SK-N-SH (cell line): ENCODE results near the gene GABRR1. TPM values are rescaled to one million over a fixed set of nuclear protein-coding genes. Genes with fewer than 3 reads are reported as not detected.

ENCODE experiments used
- CTCF ChIA-PET: fragments of 300-600, 350-600 bp; formaldehyde crosslinking; extraction: SDS; loops from one replicate; lab custom pipeline; 2021; lab: Yijun Ruan, JAX
- POLR2A ChIA-PET: fragments of 350-600 bp; sonication (Branson Sonifier 250); formaldehyde crosslinking; extraction: SDS; loops from one replicate; lab custom pipeline; 2020; ENCODE audit warnings: antibody characterized with exemption, inconsistent platforms; lab: Yijun Ruan, JAX
- DNase-seq: peaks from one replicate; pipeline ENCODE4 v3.0.0; 2012
- H2AFZ ChIP-seq: fragments of 200-600 bp; sonication (generic); 2 replicates; pipeline ENCODE4 v1.8.1; 2016; ENCODE audit warnings: antibody characterized with exemption, mild to moderate bottlenecking, low read depth
- H3F3A ChIP-seq: fragments of 200-600 bp; sonication (generic); replicated peaks from 2 replicates; pipeline ENCODE3; 2016; ENCODE audit warnings: antibody characterized with exemption, mild to moderate bottlenecking; ENCODE audit not compliant: insufficient read depth
- H3K27ac ChIP-seq, 2 experiments: fragments of 200-500 bp in 1 of 2; fragments of 200-600 bp in 1 of 2; sonication (Bioruptor generic) in 1 of 2; sonication (generic), shearing (Covaris generic) in 1 of 2; 2 replicates each; pipeline versions ENCODE4 v1.5.1 to v1.6.1; 2014 to 2016; ENCODE audit warnings: low read depth in 2 of 2, inconsistent platforms in 1 of 2, low read length in 1 of 2, mild to moderate bottlenecking in 1 of 2, mixed read lengths in 1 of 2
- H3K27me3 ChIP-seq: fragments of 200-600 bp; sonication (generic), shearing (Covaris generic); 2 replicates; pipeline ENCODE4 v1.6.1; 2016; ENCODE audit warnings: mixed run types; ENCODE audit not compliant: insufficient read depth
- H3K36me3 ChIP-seq, 2 experiments: fragments of 200-500 bp in 1 of 2; fragments of 200-600 bp in 1 of 2; sonication (Bioruptor generic) in 1 of 2; sonication (generic) in 1 of 2; replicated peaks in 1 of 2; 2 replicates each; pipeline versions ENCODE3 to v1.5.1; 2014 to 2016; ENCODE audit warnings: low read length in 1 of 2, mild to moderate bottlenecking in 1 of 2; ENCODE audit not compliant: insufficient read depth in 2 of 2, control insufficient read depth in 1 of 2
- H3K4me1 ChIP-seq, 2 experiments: fragments of 200-500 bp in 1 of 2; fragments of 200-600 bp in 1 of 2; sonication (Bioruptor generic) in 1 of 2; sonication (generic), shearing (Covaris generic) in 1 of 2; 2 replicates each; pipeline versions ENCODE4 v1.5.1 to v1.6.1; 2014 to 2016; ENCODE audit warnings: low read depth in 1 of 2, low read length in 1 of 2, mixed run types in 1 of 2; ENCODE audit not compliant: insufficient read depth in 2 of 2, control insufficient read depth in 1 of 2
- H3K4me2 ChIP-seq: fragments of 200-600 bp; sonication (generic), shearing (Covaris generic); 2 replicates; pipeline ENCODE4 v1.6.1; 2017; ENCODE audit warnings: mixed run types
- H3K4me3 ChIP-seq, 2 experiments: fragments of 200-500 bp in 1 of 2; fragments of 200-600 bp in 1 of 2; sonication (Bioruptor generic) in 1 of 2; sonication (generic), shearing (Covaris generic) in 1 of 2; 2 replicates each; pipeline versions ENCODE4 v1.5.1 to v1.8.1; 2014 to 2016; ENCODE audit warnings: low read depth in 2 of 2, inconsistent platforms in 1 of 2, low read length in 1 of 2, mild to moderate bottlenecking in 1 of 2, mixed read lengths in 1 of 2, moderate library complexity in 1 of 2
- H3K79me2 ChIP-seq: fragments of 200-600 bp; sonication (generic); 2 replicates; pipeline ENCODE4 v1.8.1; 2017; ENCODE audit warnings: mild to moderate bottlenecking; ENCODE audit not compliant: insufficient read depth
- H3K9ac ChIP-seq: fragments of 200-600 bp; sonication (generic); 2 replicates; pipeline ENCODE4 v1.6.1; 2017; ENCODE audit warnings: mixed run types
- H3K9me2 ChIP-seq: fragments of 200-600 bp; sonication (generic); 2 replicates; pipeline ENCODE4 v1.6.1; 2017; ENCODE audit warnings: mixed run types
- H3K9me3 ChIP-seq: fragments of 200-600 bp; sonication (generic); 2 replicates; pipeline ENCODE4 v1.6.1; 2017; ENCODE audit warnings: mixed run types, mild to moderate bottlenecking, moderate library complexity
- H4K20me1 ChIP-seq: fragments of 200-600 bp; sonication (generic); 2 replicates; pipeline ENCODE4 v1.6.1; 2017; ENCODE audit warnings: mild to moderate bottlenecking, mixed run types; ENCODE audit not compliant: insufficient read depth
- EP300 ChIP-seq, 2 experiments: IDR thresholded peaks; 2 replicates each; pipeline versions ENCODE4 v1.4.0 to v1.6.1; 2012; ENCODE audit warnings: borderline replicate concordance in 1 of 2, low read depth in 1 of 2, low read length in 1 of 2
- FOSL2 ChIP-seq: IDR thresholded peaks from 2 replicates; pipeline ENCODE4 v1.4.0; 2012; ENCODE audit warnings: low read depth, mild to moderate bottlenecking, moderate library complexity, borderline replicate concordance
- FOXJ3 ChIP-seq: sonication (generic); formaldehyde crosslinking; IDR thresholded peaks from 2 replicates; pipeline ENCODE4 v1.5.1; 2020; ENCODE audit warnings: mild to moderate bottlenecking, missing genetic modification reagents
- JUND ChIP-seq: IDR thresholded peaks from 2 replicates; pipeline ENCODE4 v1.4.0; 2012
- MEF2A ChIP-seq: IDR thresholded peaks from 2 replicates; pipeline ENCODE4 v1.4.0; 2012; ENCODE audit warnings: low read depth, borderline replicate concordance
- MXI1 ChIP-seq: IDR thresholded peaks from 2 replicates; pipeline ENCODE4 v1.6.1; 2012; ENCODE audit warnings: mild to moderate bottlenecking, low read depth, low read length, improper control_type of control experiment
- NFIC ChIP-seq: IDR thresholded peaks from 2 replicates; pipeline ENCODE4 v1.4.0; 2012; ENCODE audit warnings: borderline replicate concordance
- NRF1 ChIP-seq: IDR thresholded peaks from 2 replicates; pipeline ENCODE4 v1.6.1; 2012; ENCODE audit warnings: low read depth, mild to moderate bottlenecking, low read length
- POLR2AphosphoS5 ChIP-seq: IDR thresholded peaks from 2 replicates; pipeline ENCODE4 v1.6.1; 2012; ENCODE audit warnings: low read depth, low read length
- RAD21 ChIP-seq: IDR thresholded peaks from 2 replicates; pipeline ENCODE4 v1.6.1; 2012; ENCODE audit warnings: mild to moderate bottlenecking, low read length
- RCOR1 ChIP-seq: fragments of 150-350 bp; IDR thresholded peaks from 2 replicates; pipeline ENCODE4 v1.6.1; 2017; ENCODE audit warnings: antibody characterized with exemption, low read length
- RFX5 ChIP-seq: IDR thresholded peaks from 2 replicates; pipeline ENCODE4 v1.6.1; 2012; ENCODE audit warnings: mild to moderate bottlenecking, improper control_type of control experiment, low read length
- RXRA ChIP-seq: IDR thresholded peaks from 2 replicates; pipeline ENCODE4 v1.4.0; 2012; ENCODE audit warnings: low read depth, mild to moderate bottlenecking, borderline replicate concordance
- TAF1 ChIP-seq: IDR thresholded peaks from 2 replicates; pipeline ENCODE4 v1.6.1; 2012; ENCODE audit warnings: low read depth, mild to moderate bottlenecking, low read length, moderate library complexity, borderline replicate concordance
- TCF12 ChIP-seq: IDR thresholded peaks from 2 replicates; pipeline ENCODE4 v1.4.0; 2012
- TEAD4 ChIP-seq: IDR thresholded peaks from 2 replicates; pipeline ENCODE4 v1.4.0; 2012; ENCODE audit warnings: mild to moderate bottlenecking, borderline replicate concordance; ENCODE audit not compliant: insufficient read depth
- YY1 ChIP-seq: IDR thresholded peaks from 2 replicates; pipeline ENCODE4 v1.4.0; 2012; ENCODE audit warnings: low read depth, mild to moderate bottlenecking
- WGBS: methylation state at CpG from one replicate; pipeline ENCODE4 v1.1.6; 2017; ENCODE audit warnings: low lambda C conversion rate; 5-methylcytosine and 5-hydroxymethylcytosine counted together
- polyA plus RNA-seq, 3 experiments: library from polyadenylated mRNA; depleted of rRNA; stranded (reverse); fragments of >200 nt; gene quantifications; 2 replicates each; pipeline ENCODE4 v1.2.3, GENCODE V29; 2012
- TF ChIP-seq, protein P1 (sequence below): fragments of 200-600 bp; sonication (generic); IDR thresholded peaks from 2 replicates; pipeline ENCODE4 v1.6.1; 2017; ENCODE audit warnings: antibody characterized with exemption, mild to moderate bottlenecking, moderate library complexity
- TF ChIP-seq, protein P2 (sequence below): fragments of 150-350 bp; IDR thresholded peaks from 2 replicates; pipeline ENCODE4 v1.6.1; 2016; ENCODE audit warnings: mild to moderate bottlenecking, low read depth, low read length

Gene GABRR1
- polyA plus RNA-seq, 1 of the 3 experiments (the other 2 are of a cell fraction), result not detected

DNA sequence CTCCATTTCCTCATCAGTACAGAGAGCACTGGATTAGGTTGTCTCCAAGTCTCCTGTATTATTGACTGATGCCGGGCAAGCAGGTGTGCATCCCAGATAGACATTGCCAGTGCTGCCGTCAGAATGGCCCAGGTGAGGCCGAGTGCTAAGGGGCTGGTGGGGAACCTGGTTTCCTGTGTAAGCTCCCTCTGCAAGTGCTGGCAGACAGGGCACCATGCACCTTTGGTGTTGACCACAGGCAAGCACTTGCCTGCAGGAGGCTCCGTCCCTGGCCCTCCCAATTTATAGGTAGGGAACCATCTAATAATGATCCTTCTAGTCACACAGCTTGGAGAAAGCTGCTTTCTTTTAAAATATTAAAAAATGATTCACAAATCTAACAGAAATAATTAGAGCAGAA lies 747 bp downstream of the GABRR1 start:
- CTCF ChIA-PET, result no interaction called here
- no peaks in the 10 kb centered on the region for H3K9me3 ChIP-seq
- H3K9ac ChIP-seq, result no peak overlapping the region
- H3K79me2 ChIP-seq, result no peaks in the 10 kb centered on the region
- WGBS, result 61% methylated on average over 4 of the region's 4 CpGs
- no peaks in the 10 kb centered on the region for H4K20me1 ChIP-seq
- no peak for DNase-seq
- POLR2A ChIA-PET, result no interaction called here
- TF ChIP-seq RAD21 (no peak), EP300 (IDR thresholded peaks at IDR 0.05; ENCODE audit: borderline replicate concordance in 1 of 2, low read depth in 1 of 2, low read length in 1 of 2) (no peak), TAF1 (no peak), MEF2A (no peak), RXRA (no peak), JUND (no peak), NRF1 (no peak), TEAD4 (no peak), POLR2AphosphoS5 (no peak), TCF12 (no peak), RFX5 (no peak), FOSL2 (no peak), NFIC (no peak), YY1 (no peak), FOXJ3 (CRISPR knock-in tag) (no peak), MXI1 (no peak)
- TF ChIP-seq, protein P1, sequence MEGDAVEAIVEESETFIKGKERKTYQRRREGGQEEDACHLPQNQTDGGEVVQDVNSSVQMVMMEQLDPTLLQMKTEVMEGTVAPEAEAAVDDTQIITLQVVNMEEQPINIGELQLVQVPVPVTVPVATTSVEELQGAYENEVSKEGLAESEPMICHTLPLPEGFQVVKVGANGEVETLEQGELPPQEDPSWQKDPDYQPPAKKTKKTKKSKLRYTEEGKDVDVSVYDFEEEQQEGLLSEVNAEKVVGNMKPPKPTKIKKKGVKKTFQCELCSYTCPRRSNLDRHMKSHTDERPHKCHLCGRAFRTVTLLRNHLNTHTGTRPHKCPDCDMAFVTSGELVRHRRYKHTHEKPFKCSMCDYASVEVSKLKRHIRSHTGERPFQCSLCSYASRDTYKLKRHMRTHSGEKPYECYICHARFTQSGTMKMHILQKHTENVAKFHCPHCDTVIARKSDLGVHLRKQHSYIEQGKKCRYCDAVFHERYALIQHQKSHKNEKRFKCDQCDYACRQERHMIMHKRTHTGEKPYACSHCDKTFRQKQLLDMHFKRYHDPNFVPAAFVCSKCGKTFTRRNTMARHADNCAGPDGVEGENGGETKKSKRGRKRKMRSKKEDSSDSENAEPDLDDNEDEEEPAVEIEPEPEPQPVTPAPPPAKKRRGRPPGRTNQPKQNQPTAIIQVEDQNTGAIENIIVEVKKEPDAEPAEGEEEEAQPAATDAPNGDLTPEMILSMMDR, result no peak
- H3K4me3 ChIP-seq, result no peak overlapping the region
- no peak overlapping the region for H2AFZ ChIP-seq
- H3F3A ChIP-seq, result no peaks in the 10 kb centered on the region
- no peak overlapping the region for H3K4me2 ChIP-seq
- no peak overlapping the region for H3K27ac ChIP-seq
- H3K9me2 ChIP-seq, result no peaks in the 10 kb centered on the region
- H3K27me3 ChIP-seq, result no peaks in the 10 kb centered on the region; the same call in 1 of the 2 replicates
- no peaks in the 10 kb centered on the region for H3K4me1 ChIP-seq
- H3K36me3 ChIP-seq, result no peaks in the 10 kb centered on the region

DNA sequence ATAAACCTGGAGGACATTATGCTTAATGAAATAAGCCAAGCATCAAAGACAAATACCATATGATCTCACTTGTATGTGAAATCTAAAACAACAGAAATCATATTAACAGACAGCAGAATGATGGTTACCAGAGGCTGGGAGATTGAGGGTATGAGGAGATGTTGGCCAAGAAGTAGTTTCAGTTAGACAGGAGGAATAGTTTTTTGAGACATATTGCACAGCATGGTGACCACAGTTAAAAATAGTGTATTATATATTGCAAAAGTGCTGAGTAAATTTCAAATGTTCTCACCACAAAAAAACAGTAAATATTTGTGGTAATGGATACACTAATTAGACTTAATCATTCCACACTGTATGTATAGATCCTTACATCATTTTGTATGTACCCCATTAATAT lies 1.8 kb downstream of the GABRR1 start:
- Histone ChIP-seq H3K79me2 (no peaks in the 10 kb centered on the region), H3K4me3 (no peak overlapping the region), H3K9ac (no peak overlapping the region), H3K4me2 (no peak overlapping the region), H3K9me2 (no peaks in the 10 kb centered on the region), H3K36me3 (no peaks in the 10 kb centered on the region), H4K20me1 (no peaks in the 10 kb centered on the region), H3K9me3 (no peaks in the 10 kb centered on the region), H3K27ac (no peak overlapping the region), H3K27me3 (no peaks in the 10 kb centered on the region; the same call in 1 of the 2 replicates), H3K4me1 (no peaks in the 10 kb centered on the region), H3F3A (no peaks in the 10 kb centered on the region), H2AFZ (no peak overlapping the region)
- POLR2A ChIA-PET, result no interaction called here
- TF ChIP-seq MEF2A, result no peak
- no peak for TF ChIP-seq TAF1
- TF ChIP-seq POLR2AphosphoS5, result no peak
- no peak for TF ChIP-seq RCOR1
- TF ChIP-seq, protein P2, sequence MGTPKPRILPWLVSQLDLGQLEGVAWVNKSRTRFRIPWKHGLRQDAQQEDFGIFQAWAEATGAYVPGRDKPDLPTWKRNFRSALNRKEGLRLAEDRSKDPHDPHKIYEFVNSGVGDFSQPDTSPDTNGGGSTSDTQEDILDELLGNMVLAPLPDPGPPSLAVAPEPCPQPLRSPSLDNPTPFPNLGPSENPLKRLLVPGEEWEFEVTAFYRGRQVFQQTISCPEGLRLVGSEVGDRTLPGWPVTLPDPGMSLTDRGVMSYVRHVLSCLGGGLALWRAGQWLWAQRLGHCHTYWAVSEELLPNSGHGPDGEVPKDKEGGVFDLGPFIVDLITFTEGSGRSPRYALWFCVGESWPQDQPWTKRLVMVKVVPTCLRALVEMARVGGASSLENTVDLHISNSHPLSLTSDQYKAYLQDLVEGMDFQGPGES, result no peak
- CTCF ChIA-PET, result no interaction called here
- DNase-seq, result no peak
